Ramos (cell line): ENCODE results near the gene COL1A2.

Experiments used
- in situ Hi-C: fragments of 300-500 bp; cut with MboI; formaldehyde crosslinking; loops from one replicate; pipeline ENCODE4 v1.14.3; 2022; ENCODE audit warnings: low sequenced_read_pairs; ENCODE audit not compliant: unreplicated experiment

COL1A2 gene

GRCh38 chr7:94431176-94431575 is 36.5 kb downstream of the COL1A2 start:
- in situ Hi-C loops = no loop called here

- in situ Hi-C loops = no loop called here
Observed at GRCh38 chr7:94431619-94432280, 37.1 kb downstream of the COL1A2 start.

GRCh38 chr7:94432281-94432670 is 37.6 kb downstream of the COL1A2 start:
- in situ Hi-C loops = no loop called here

DNA sequence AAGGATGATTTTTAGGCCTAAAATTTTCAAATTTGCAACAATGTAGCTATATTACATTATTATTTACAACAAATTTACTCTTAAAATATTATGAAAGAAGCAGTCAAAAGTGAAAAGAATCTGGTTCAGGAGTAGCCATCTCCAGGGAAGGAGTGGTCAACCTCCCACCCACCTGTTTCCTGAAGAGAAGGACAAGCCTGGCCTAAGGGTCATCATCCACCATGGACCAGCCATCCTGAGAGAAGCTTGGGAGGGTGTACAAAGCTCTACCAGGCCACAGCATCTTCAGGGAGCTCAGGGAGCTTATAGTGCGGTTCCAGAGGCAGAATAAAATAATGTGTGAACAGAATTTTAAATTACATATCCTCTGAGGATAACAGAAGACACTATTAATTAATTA is 38.1 kb downstream of the COL1A2 start:
- in situ Hi-C loops = no loop called here

DNA sequence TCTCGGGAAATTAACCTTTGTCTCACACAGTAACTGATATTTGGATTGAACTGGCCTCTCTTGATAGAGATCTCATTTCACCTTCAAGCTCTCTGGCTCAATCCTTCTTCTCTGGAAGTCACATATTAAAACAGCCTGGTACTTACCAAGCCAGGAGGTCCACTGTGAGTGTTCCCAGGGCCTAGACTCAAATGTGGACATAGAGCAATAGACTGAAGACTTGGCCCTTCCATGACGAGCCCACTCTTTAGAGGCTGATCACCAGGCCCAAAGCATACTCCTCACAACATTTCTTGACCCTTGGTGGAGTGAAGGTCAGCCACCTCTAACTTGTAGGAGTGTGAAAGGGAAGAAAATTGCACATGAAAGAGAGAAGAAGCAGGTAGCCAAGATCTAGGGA is 38.5 kb downstream of the COL1A2 start:
- in situ Hi-C loops = no loop called here

DNA sequence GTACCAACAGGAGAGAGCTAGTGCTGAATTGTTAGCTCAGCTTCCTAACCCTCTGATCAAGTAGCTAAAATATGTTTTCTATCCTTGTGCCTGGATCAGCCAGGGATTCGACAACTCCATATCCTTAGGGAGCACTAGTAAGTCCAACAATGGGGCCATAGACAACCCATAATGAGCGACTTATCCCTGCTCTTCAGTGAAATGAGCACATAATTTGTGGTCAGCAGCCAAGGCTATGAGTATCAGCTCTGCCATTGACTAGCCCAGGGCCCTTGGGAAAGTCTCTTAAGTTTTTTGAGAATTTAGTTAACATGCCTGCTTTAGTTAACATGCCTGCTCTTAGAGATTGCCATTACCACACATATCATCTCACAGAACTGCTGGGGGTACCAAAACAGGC is 39.3 kb downstream of the COL1A2 start:
- in situ Hi-C loops = no loop called here

GRCh38 chr7:94436018-94436604 is 41.4 kb downstream of the COL1A2 start:
- in situ Hi-C loops = no loop called here

DNA sequence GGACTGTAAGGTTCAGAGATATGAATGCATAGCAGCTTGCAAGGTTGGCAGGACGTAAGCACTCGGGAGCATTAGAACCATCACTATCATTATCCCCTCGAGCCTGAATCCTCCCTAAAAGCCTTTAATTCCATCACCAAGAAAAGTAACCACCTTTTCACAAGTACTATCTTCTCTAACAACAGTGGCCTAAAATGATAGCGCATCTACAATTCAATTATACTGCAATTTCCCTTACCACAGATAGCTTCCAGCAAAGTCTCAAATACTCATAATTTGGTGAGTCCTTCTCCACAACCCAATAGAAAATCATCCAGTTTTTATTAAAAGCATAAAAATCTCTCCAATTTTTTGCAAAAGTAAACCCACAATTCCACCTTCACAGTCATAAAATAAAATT is 42.0 kb downstream of the COL1A2 start:
- in situ Hi-C loops = no loop called here

DNA sequence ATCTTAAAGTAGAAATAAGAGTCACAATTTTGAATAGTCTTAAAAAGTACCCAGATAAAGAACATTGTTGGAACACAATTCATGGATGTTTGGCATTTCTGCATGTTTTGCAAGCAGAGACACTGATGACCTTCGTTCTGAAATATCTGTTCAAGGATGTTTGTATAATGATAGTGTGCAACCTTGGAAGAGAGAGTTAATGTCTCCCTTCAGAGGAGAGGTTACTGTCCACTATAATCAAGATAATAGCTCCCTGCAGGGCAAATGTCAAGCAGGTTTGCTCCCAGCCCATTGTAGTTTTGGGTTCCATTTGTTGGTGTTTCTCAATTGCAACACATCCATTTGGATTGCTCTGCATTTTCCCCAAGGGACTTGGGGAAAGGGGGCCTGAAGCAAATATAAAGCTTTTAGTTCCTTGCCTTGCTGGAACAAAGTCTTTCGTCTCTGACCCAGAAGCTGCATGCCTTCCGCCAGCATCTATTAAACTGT is 45.2 kb downstream of the COL1A2 start:
- in situ Hi-C loops = no loop called here

- in situ Hi-C loops = no loop called here
Observed at GRCh38 chr7:94440451-94441039, 45.9 kb downstream of the COL1A2 start.

DNA sequence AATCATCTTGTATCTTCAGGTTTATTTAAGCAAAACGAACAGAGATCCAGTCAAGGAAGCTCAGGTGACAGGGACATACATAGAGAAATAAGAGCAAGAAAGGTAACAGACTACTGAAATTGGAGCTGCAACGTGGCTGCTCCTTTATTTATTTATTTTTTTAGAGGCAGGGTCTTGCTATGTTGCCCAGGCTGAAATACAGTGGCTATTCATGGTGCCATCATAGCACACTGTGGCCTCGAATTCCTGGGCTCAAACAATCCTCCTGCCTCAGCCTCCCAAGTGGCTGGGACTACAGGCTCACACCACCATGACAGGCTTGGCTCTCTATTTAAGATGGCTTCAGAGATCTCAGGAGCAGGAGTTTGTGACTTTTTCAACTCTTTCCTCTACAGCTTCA is 46.4 kb downstream of the COL1A2 start:
- in situ Hi-C loops = no loop called here

GRCh38 chr7:94442639-94443038 is 47.9 kb downstream of the COL1A2 start:
- in situ Hi-C loops = no loop called here

DNA sequence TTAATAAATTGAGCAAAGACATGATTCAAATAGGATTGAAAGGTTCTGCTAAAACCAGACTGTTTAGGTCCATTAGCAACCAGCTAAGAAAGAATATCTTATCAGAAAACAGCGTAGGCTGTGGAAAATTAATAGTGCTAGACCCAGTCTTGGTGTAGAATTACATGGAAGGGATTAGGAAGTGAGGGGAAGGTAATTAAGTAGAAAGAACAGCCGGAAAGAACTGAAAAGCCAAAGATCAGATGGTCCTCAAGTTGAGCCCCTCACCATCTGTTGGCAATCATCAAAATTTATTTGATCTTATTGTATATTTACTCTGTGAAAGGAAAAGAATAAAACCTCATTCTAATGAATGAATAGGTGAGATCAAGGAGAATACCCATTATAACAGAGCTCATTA is 50.1 kb downstream of the COL1A2 start:
- in situ Hi-C loops = no loop called here

- in situ Hi-C loops = no loop called here
Observed at GRCh38 chr7:94445696-94446194, 51.0 kb downstream of the COL1A2 start.

- in situ Hi-C loops = no loop called here
Observed at GRCh38 chr7:94446308-94446707, 51.6 kb downstream of the COL1A2 start.

DNA sequence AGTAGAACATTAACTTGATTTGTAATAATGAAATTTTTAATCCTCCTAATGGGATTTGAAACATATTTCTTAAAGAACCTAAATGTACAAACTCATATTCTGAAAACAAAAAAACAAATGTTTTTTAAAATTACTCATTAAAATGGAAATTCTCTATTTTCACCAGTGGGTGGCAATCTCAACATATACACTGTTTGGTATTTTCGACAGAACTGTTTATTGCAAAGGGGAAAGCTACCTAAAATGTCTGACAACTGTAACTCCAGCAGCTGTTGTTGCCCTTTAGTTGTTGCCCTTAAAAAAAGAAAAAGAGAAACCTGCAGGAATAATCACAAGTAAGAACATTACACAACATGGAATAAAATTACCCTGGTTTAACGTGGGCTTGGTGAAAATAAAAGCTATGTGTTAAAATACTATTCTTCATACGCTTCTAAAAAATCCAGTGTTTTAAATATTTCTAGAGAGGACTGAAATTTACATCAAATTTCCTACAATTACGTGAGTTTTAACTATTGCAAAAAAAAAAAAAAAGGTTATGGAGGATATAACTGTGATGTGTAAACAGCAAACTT is 54.5 kb downstream of the COL1A2 start:
- in situ Hi-C loops = no loop called here

- in situ Hi-C loops = loop anchor here (25.0 kb wide), 1 partner anchor 787 kb away; no protein-coding TSS in a partner anchor
Observed at GRCh38 chr7:94450044-94450697, 55.5 kb downstream of the COL1A2 start.

DNA sequence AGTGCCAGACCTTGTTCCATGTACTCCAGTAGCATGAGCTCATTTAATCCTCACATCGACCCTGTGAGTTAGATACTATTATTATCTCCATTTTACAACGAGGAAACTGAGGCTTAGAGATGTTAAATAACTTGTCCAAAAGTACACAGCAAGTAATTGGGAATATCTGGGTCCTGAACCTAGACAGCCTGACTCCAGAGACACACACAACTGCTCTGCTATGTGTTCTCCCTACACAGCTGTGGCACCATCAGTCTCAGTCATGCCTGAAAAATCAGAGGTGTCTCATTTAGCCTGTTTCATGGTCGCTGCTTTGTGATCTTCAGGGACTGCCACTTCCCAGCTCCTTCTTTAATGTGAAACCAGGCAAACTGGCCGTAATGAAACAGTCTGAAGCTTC is 56.5 kb downstream of the COL1A2 start:
- in situ Hi-C loops = loop anchor here (25.0 kb wide), 1 partner anchor 786 kb away; no protein-coding TSS in a partner anchor

GRCh38 chr7:94452239-94452638 is 57.5 kb downstream of the COL1A2 start:
- in situ Hi-C loops = loop anchor here (25.0 kb wide), 1 partner anchor 785 kb away; no protein-coding TSS in a partner anchor

DNA sequence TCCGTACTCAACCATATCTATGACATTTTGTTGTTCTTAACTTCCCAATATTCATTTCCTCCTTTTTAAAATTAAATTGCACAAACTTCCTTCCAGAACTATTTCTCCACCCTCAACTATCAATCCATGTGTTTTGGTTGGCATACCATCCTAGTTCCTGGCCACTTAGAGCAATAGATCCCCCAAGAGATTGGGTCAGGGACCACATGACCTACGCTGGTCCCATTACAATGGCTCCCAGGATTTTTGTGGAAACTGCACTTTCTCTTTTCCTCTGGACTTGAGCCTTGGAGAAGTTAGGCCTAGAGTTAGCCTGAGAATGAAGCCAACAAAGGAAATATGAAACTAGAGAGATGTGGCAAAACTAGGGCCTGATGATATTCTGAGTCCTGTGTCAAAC is 59.2 kb downstream of the COL1A2 start:
- in situ Hi-C loops = loop anchor here (25.0 kb wide), 1 partner anchor 783 kb away; no protein-coding TSS in a partner anchor
